Sigmoid colon (tissue), 4 donors: Measurements from ENCODE around the gene CAPN12.

Experiments used
- CTCF ChIP-seq, 4 experiments: fragments of 450-650 bp in 3 of 4; fragments of 200-600 bp in 1 of 4; IDR thresholded peaks; one replicate each; pipeline ENCODE4 v1.5.1; 2016 to 2019; ENCODE audit warnings: antibody characterized with exemption in 4 of 4, mild to moderate bottlenecking in 3 of 4, moderate library complexity in 2 of 4
- EP300 ChIP-seq, 4 donors: sonication (generic); formaldehyde crosslinking; IDR thresholded peaks; one replicate each; pipeline ENCODE4 v1.6.1; 2017; ENCODE audit warnings: antibody characterized with exemption in 4 of 4
- POLR2A ChIP-seq, 2 donors: fragments of 450-650 bp; IDR thresholded peaks; one replicate each; pipeline ENCODE4 v1.6.1; 2016; ENCODE audit warnings: antibody characterized with exemption in 2 of 2, mild to moderate bottlenecking in 2 of 2, moderate library complexity in 2 of 2

DNA sequence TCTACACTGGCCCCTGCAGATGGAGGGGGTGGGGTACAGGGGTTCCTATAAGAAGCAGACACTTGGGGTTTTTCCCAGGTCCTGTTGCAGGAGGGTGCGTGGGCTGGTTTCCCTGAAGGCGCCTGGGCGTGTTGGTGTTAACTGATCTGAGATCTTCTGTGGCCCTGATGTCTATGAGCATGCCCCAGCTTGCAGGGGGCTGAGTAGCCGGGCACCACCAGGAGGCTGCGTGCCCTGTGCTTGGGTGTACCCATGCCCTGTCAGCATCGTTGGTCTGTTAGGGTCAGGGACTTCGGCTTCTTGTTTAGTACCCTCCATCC lies 45.3 kb downstream of the CAPN12 start:
- TF ChIP-seq POLR2A (IDR thresholded peaks at IDR 0.05), result no peak
- TF ChIP-seq CTCF (IDR thresholded peaks at IDR 0.05), result no peak
- no peak for TF ChIP-seq EP300 (IDR thresholded peaks at IDR 0.05)
